SK-N-MC (cell line): Measurements from ENCODE around the gene SEMA3A.

Experiments
- EZH2 ChIP-seq: fragments of 200-600 bp; sonication (generic); IDR thresholded peaks from one replicate; pipeline ENCODE4 v1.6.1; 2017; ENCODE audit warnings: antibody characterized with exemption
- FOXP2 ChIP-seq: optimal IDR thresholded peaks from 2 replicates; pipeline ENCODE3; 2011; ENCODE audit warnings: mild to moderate bottlenecking, moderate library complexity; ENCODE audit not compliant: insufficient read depth; ENCODE audit errors: extremely low read length, control extremely low read depth
- POLR2AphosphoS5 ChIP-seq: IDR thresholded peaks from 2 replicates; pipeline ENCODE4 v1.6.1; 2012; ENCODE audit warnings: mild to moderate bottlenecking, low read depth, low read length, borderline replicate concordance

DNA sequence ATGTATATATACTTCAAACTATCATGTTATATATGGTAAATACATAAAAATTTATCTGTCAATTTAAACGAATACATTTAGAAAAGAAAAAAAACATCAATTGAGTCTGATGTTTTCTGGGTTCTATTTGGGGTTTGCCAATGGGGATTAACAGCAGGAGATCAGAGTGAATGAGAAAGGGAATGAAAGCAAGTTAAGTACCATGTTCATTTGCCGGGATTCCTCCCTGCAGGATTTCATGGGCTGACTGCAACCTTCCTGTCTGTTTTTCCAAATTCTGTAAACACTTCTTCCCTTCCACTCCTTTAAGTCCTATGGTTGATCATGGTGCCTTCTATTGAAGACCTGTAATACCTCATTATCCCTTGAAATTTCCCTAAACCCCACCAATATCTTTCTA lies 33.9 kb upstream of the SEMA3A start:
- TF ChIP-seq POLR2AphosphoS5 (no peak), EZH2 (no peak), FOXP2 (no peak)
